B cell (primary cell): Measurements from ENCODE around the gene ELMO3. TPM values are rescaled to one million over a fixed set of nuclear protein-coding genes. Genes with fewer than 3 reads are reported as not detected.

Experiments
- ATAC-seq: fragments of 200-7000 bp; cut with Tn5 transposase; one replicate; pipeline ENCODE4 v1.10.0; 2021; ENCODE audit warnings: low read depth, mild to moderate bottlenecking, moderate number of reproducible peaks, moderate library complexity
- CTCF ChIA-PET: fragments of 350-600 bp; sonication (Branson Sonifier 250); formaldehyde crosslinking; loops from one replicate; lab custom pipeline; 2021; ENCODE audit warnings: antibody characterized with exemption, inconsistent platforms; lab: Charles Lee
- POLR2A ChIA-PET: fragments of 350-600 bp; sonication (Branson Sonifier 250); formaldehyde crosslinking; loops from one replicate; lab custom pipeline; 2021; ENCODE audit warnings: antibody characterized with exemption; lab: Charles Lee
- DNase-seq: peaks from one replicate; pipeline ENCODE4 v3.0.0; 2013
- H2AFZ ChIP-seq: 2 replicates; pipeline ENCODE4 v1.6.1; 2012; ENCODE audit warnings: mild to moderate bottlenecking, low read depth, low read length; ENCODE audit not compliant: insufficient read depth, poor library complexity, severe bottlenecking
- H3K27ac ChIP-seq, 2 donors: 1 replicate in 1 of 2; 2 replicates in 1 of 2; pipeline ENCODE4 v1.5.1; 2012 to 2013; ENCODE audit warnings: low read length in 2 of 2, mild to moderate bottlenecking in 2 of 2, moderate library complexity in 1 of 2
- H3K27me3 ChIP-seq, 4 experiments: fragments of 200-600 bp in 1 of 4; sonication (generic) in 1 of 4; replicated peaks in 1 of 4; 1 replicate in 2 of 4; 2 replicates in 2 of 4; pipeline versions ENCODE4 v1.6.1 to v1.7.0; 2013 to 2016; ENCODE audit warnings: low read length in 3 of 4, mild to moderate bottlenecking in 2 of 4, mixed read lengths in 1 of 4, moderate library complexity in 1 of 4; ENCODE audit not compliant: insufficient read depth in 4 of 4, control insufficient read depth in 3 of 4; ENCODE audit errors: control extremely low read depth in 1 of 4
- H3K36me3 ChIP-seq, 2 experiments: replicated peaks in 1 of 2; 1 replicate in 1 of 2; 2 replicates in 1 of 2; pipeline versions ENCODE4 v1.6.1 to v1.7.1; 2013; ENCODE audit warnings: low read length in 1 of 2; ENCODE audit not compliant: insufficient read depth in 2 of 2, control insufficient read depth in 1 of 2; ENCODE audit errors: control extremely low read depth in 1 of 2, extremely low read depth in 1 of 2
- H3K4me1 ChIP-seq, 2 donors: fragments of 200-600 bp in 1 of 2; sonication (generic) in 1 of 2; 1 replicate in 1 of 2; 2 replicates in 1 of 2; pipeline versions ENCODE4 v1.5.1 to v1.6.1; 2013 to 2017; ENCODE audit warnings: low read length in 2 of 2; ENCODE audit not compliant: control insufficient read depth in 2 of 2, insufficient read depth in 2 of 2
- H3K4me2 ChIP-seq: replicated peaks from 2 replicates; pipeline ENCODE3; 2012; ENCODE audit warnings: mild to moderate bottlenecking, low read depth, low read length; ENCODE audit not compliant: poor library complexity, severe bottlenecking
- H3K4me3 ChIP-seq, 5 experiments: fragments of 200-600 bp in 1 of 5; sonication (generic) in 1 of 5; 1 replicate in 3 of 5; 2 replicates in 2 of 5; pipeline versions ENCODE4 v1.5.1 to v1.7.0; 2011 to 2016; ENCODE audit warnings: low read length in 4 of 5, mild to moderate bottlenecking in 4 of 5, low read depth in 2 of 5, control low read depth in 1 of 5, moderate library complexity in 1 of 5; ENCODE audit not compliant: insufficient read depth in 1 of 5; ENCODE audit errors: control extremely low read depth in 1 of 5, extremely low read depth in 1 of 5
- H3K79me2 ChIP-seq: fragments of 200-600 bp; sonication (generic); one replicate; pipeline ENCODE4 v1.6.0; 2016; ENCODE audit warnings: low read length; ENCODE audit not compliant: control insufficient read depth, insufficient read depth
- H3K9ac ChIP-seq: fragments of 200-600 bp; sonication (generic); 2 replicates; pipeline ENCODE4 v1.6.1; 2017; ENCODE audit warnings: mild to moderate bottlenecking, low read length, moderate library complexity
- H3K9me3 ChIP-seq, 3 donors: one replicate each; pipeline versions ENCODE4 v1.6.1 to v1.7.1; 2013; ENCODE audit warnings: low read length in 2 of 3; ENCODE audit not compliant: control insufficient read depth in 2 of 3, insufficient read depth in 1 of 3; ENCODE audit errors: control extremely low read depth in 1 of 3
- H4K20me1 ChIP-seq: 2 replicates; pipeline ENCODE4 v1.6.0; 2012; ENCODE audit warnings: mild to moderate bottlenecking, low read length; ENCODE audit not compliant: insufficient read depth, control insufficient read depth, poor library complexity, severe bottlenecking
- H3K27ac Mint-ChIP-seq: one replicate; pipeline ENCODE4 v1.8.0; 2021; ENCODE audit warnings: mixed read lengths
- H3K27me3 Mint-ChIP-seq: one replicate; pipeline ENCODE4 v1.8.0; 2021; ENCODE audit warnings: mixed read lengths
- H3K4me1 Mint-ChIP-seq: one replicate; pipeline ENCODE4 v1.8.0; 2021; ENCODE audit warnings: mixed read lengths
- H3K4me3 Mint-ChIP-seq: one replicate; pipeline ENCODE4 v1.8.0; 2021; ENCODE audit warnings: mixed read lengths
- H3K9me3 Mint-ChIP-seq: one replicate; pipeline ENCODE4 v1.8.0; 2022; ENCODE audit warnings: mixed read lengths; ENCODE audit not compliant: insufficient read depth
- CTCF ChIP-seq: fragments of 200-600 bp; IDR thresholded peaks from one replicate; pipeline ENCODE4 v1.8.0; 2022; ENCODE audit warnings: antibody characterized with exemption, mild to moderate bottlenecking
- EZH2 ChIP-seq: IDR thresholded peaks from 2 replicates; pipeline ENCODE4 v1.6.1; 2012; ENCODE audit warnings: borderline replicate concordance, low read depth, mild to moderate bottlenecking, moderate library complexity, low read length; ENCODE audit not compliant: insufficient read depth, poor library complexity, severe bottlenecking
- WGBS: methylation state at CpG from one replicate; pipeline ENCODE4 v1.1.5; 2013; ENCODE audit warnings: missing lambda C conversion rate; ENCODE audit not compliant: insufficient coverage; 5-methylcytosine and 5-hydroxymethylcytosine counted together
- intact Hi-C: fragments of 100-400 bp; cut with micrococcal nuclease; formaldehyde crosslinking; loops from one replicate; pipeline ENCODE4 v1.10.0; 2022
- polyA plus RNA-seq: library from polyadenylated mRNA; depleted of rRNA; stranded (reverse); fragments of >200 nt; gene quantifications from 2 replicates; pipeline ENCODE4 v1.2.3, GENCODE V29; 2012
- total RNA-seq, 2 donors: library from RNA; stranded (reverse); fragments of 120-200 nt in 1 of 2; gene quantifications; 1 replicate in 1 of 2; 2 replicates in 1 of 2; pipeline versions ENCODE4 v1.2.3 to v1.2.4, GENCODE V29; 2013 to 2022

The ELMO3 gene
- total and polyA plus RNA-seq, 2 donors (not counting 1 experiment from before 2014, with no cell fraction given): 9.1 to 9.6 TPM

GRCh38 chr16:67186550-67186950, 12.4 kb upstream of the ELMO3 start:
- peaks cover 0 to 3% (median 0%) of the 10 kb centered on the region in 3 donors for H3K9me3 ChIP-seq
- H4K20me1 ChIP-seq: no peaks in the 10 kb centered on the region
- Mint-ChIP-seq H3K4me3 (no peak overlapping the region), H3K9me3 (no peaks in the 10 kb centered on the region), H3K4me1 (peaks cover 16% of the 10 kb centered on the region), H3K27ac (no peak overlapping the region), H3K27me3 (peaks cover 11% of the 10 kb centered on the region)
- POLR2A ChIA-PET: no interaction called here
- intact Hi-C loops: no loop called here
- TF ChIP-seq CTCF: no peak
- no peak for TF ChIP-seq EZH2
- CTCF ChIA-PET: interaction anchor here (2.5 kb wide), 1 partner anchor 208 kb away, joined by 27 read pairs; no protein-coding TSS in a partner anchor
- no peak overlapping the region for H3K27ac ChIP-seq
- H2AFZ ChIP-seq: no peak overlapping the region
- ATAC-seq: no peak
- H3K79me2 ChIP-seq: peaks cover 3% of the 10 kb centered on the region
- H3K4me1 ChIP-seq: peaks cover 23 to 25% of the 10 kb centered on the region in 2 donors
- H3K36me3 ChIP-seq: no peaks in the 10 kb centered on the region
- peaks cover 0 to 28% (median 6%) of the 10 kb centered on the region in 4 experiments for H3K27me3 ChIP-seq
- no peak for DNase-seq
- H3K9ac ChIP-seq: no peak overlapping the region
- 84% methylated on average over 2 of the region's 5 CpGs for WGBS
- H3K4me2 ChIP-seq: no peak overlapping the region
- H3K4me3 ChIP-seq: no peak overlapping the region

GRCh38 chr16:67187175-67187890, 11.6 kb upstream of the ELMO3 start:
- H3K9ac ChIP-seq: no peak overlapping the region
- intact Hi-C loops: no loop called here
- H3K9me3 Mint-ChIP-seq: no peaks in the 10 kb centered on the region

More at GRCh38 chr16:67187175-67187890, 11.6 kb upstream of the ELMO3 start:
- ChIA-PET POLR2A (no interaction called here), CTCF (no interaction called here)
- Histone ChIP-seq H3K9me3 (peaks cover 0 to 4% (median 0%) of the 10 kb centered on the region in 3 donors), H3K27me3 (peaks cover 0 to 28% (median 6%) of the 10 kb centered on the region in 4 experiments), H4K20me1 (peaks cover 3% of the 10 kb centered on the region), H3K4me3 (no peak overlapping the region), H3K4me1 (peaks cover 26 to 30% of the 10 kb centered on the region in 2 donors), H3K4me2 (no peak overlapping the region), H2AFZ (no peak overlapping the region), H3K27ac (no peak overlapping the region), H3K79me2 (peaks cover 11% of the 10 kb centered on the region), H3K36me3 (no peaks in the 10 kb centered on the region)
- ATAC-seq (no peak), DNase-seq (no peak)
- Mint-ChIP-seq H3K27me3 (peaks cover 11% of the 10 kb centered on the region), H3K4me3 (no peak overlapping the region), H3K27ac (no peak overlapping the region), H3K4me1 (peaks cover 21% of the 10 kb centered on the region)
- WGBS: 88% methylated on average over 26 of the region's 26 CpGs
- TF ChIP-seq CTCF (no peak), EZH2 (no peak)
